ENCODE measurements around the gene CTBP2.

Gene CTBP2

GRCh38 chr10:125148528-125148927, 11.8 kb downstream of the CTBP2 start:
- Histone ChIP-seq H3K56ac (ENCODE audit: low read length) (peak overlapping the region; percentile 22), H3K18ac (ENCODE audit: low read length) (no peak overlapping the region), H2BK120ac (ENCODE audit: low read depth, low read length) (no peak overlapping the region), H3K79me2 (ENCODE audit: control insufficient read depth, insufficient read depth, low read length) (peaks cover 98% of the 10 kb centered on the region), H3K4me2 (ENCODE audit: low read length) (no peak overlapping the region), H3K9ac (ENCODE audit: low read length) (no peak overlapping the region), H3K23ac (ENCODE audit: low read length) (no peak overlapping the region), H2BK15ac (replicated peaks; ENCODE audit: low read depth) (no peak overlapping the region), H3K27me3 (ENCODE audit: insufficient read depth, low read length, poor library complexity) (no peaks in the 10 kb centered on the region), H3K4me1 (ENCODE audit: control insufficient read depth, low read depth, low read length) (peaks cover 45% of the 10 kb centered on the region), H4K5ac (ENCODE audit: low read length) (no peak overlapping the region), H2BK5ac (ENCODE audit: low read length) (no peak overlapping the region), H3K4ac (ENCODE audit: low read depth, low read length) (no peak overlapping the region), H2AK5ac (ENCODE audit: low read length) (no peak overlapping the region), H3K4me3 (ENCODE audit: low read length) (no peak overlapping the region), H3K79me1 (ENCODE audit: low read length) (peaks cover 16% of the 10 kb centered on the region), H3K27ac (ENCODE audit: low read depth, low read length) (no peak overlapping the region), H4K8ac (ENCODE audit: low read depth, low read length) (no peak overlapping the region), H3K36me3 (ENCODE audit: control insufficient read depth, insufficient read depth, low read length) (peaks cover 5% of the 10 kb centered on the region)
- WGBS (ENCODE audit: extremely low coverage, insufficient coverage, low lambda C conversion rate), result no CpG with 5 or more reads among the region's 4 CpGs
- DNase-seq, result no peak

GRCh38 chr10:125147971-125148439, 12.4 kb downstream of the CTBP2 start:
- no peak overlapping the region for H2BK120ac ChIP-seq (ENCODE audit: low read depth, low read length)
- no CpG with 5 or more reads among the region's 7 CpGs for WGBS (ENCODE audit: extremely low coverage, insufficient coverage, low lambda C conversion rate)
- no peak overlapping the region for H3K23ac ChIP-seq (ENCODE audit: low read length)
- DNase-seq, result no peak
- peaks cover 16% of the 10 kb centered on the region for H3K79me1 ChIP-seq (ENCODE audit: low read length)
- H3K4me2 ChIP-seq (ENCODE audit: low read length), result no peak overlapping the region
- H3K27ac ChIP-seq (ENCODE audit: low read depth, low read length), result no peak overlapping the region
- no peak overlapping the region for H3K4ac ChIP-seq (ENCODE audit: low read depth, low read length)
- H3K4me1 ChIP-seq (ENCODE audit: control insufficient read depth, low read depth, low read length), result peaks cover 41% of the 10 kb centered on the region
- H3K9ac ChIP-seq (ENCODE audit: low read length), result no peak overlapping the region
- no peak overlapping the region for H3K56ac ChIP-seq (ENCODE audit: low read length)
- no peaks in the 10 kb centered on the region for H3K27me3 ChIP-seq (ENCODE audit: insufficient read depth, low read length, poor library complexity)
- peaks cover 5% of the 10 kb centered on the region for H3K36me3 ChIP-seq (ENCODE audit: control insufficient read depth, insufficient read depth, low read length)
- no peak overlapping the region for H2AK5ac ChIP-seq (ENCODE audit: low read length)
- H4K8ac ChIP-seq (ENCODE audit: low read depth, low read length), result no peak overlapping the region
- no peak overlapping the region for H2BK5ac ChIP-seq (ENCODE audit: low read length)
- peaks cover 97% of the 10 kb centered on the region for H3K79me2 ChIP-seq (ENCODE audit: control insufficient read depth, insufficient read depth, low read length)
- H3K18ac ChIP-seq (ENCODE audit: low read length), result no peak overlapping the region
- H3K4me3 ChIP-seq (ENCODE audit: low read length), result no peak overlapping the region
- no peak overlapping the region for H2BK15ac ChIP-seq (replicated peaks; ENCODE audit: low read depth)
- H4K5ac ChIP-seq (ENCODE audit: low read length), result no peak overlapping the region

- H3K18ac ChIP-seq (ENCODE audit: low read length), result no peak overlapping the region
- H3K9ac ChIP-seq (ENCODE audit: low read length), result no peak overlapping the region
- H4K8ac ChIP-seq (ENCODE audit: low read depth, low read length), result no peak overlapping the region
- no peak overlapping the region for H3K23ac ChIP-seq (ENCODE audit: low read length)
- no peak overlapping the region for H2BK120ac ChIP-seq (ENCODE audit: low read depth, low read length)
- no peak overlapping the region for H3K56ac ChIP-seq (ENCODE audit: low read length)
- H2BK15ac ChIP-seq (replicated peaks; ENCODE audit: low read depth), result no peak overlapping the region
- peaks cover 5% of the 10 kb centered on the region for H3K36me3 ChIP-seq (ENCODE audit: control insufficient read depth, insufficient read depth, low read length)
- H2BK5ac ChIP-seq (ENCODE audit: low read length), result no peak overlapping the region
- no peaks in the 10 kb centered on the region for H3K27me3 ChIP-seq (ENCODE audit: insufficient read depth, low read length, poor library complexity)
- no peak overlapping the region for H3K4me3 ChIP-seq (ENCODE audit: low read length)
- peaks cover 16% of the 10 kb centered on the region for H3K79me1 ChIP-seq (ENCODE audit: low read length)
- no peak overlapping the region for H3K4ac ChIP-seq (ENCODE audit: low read depth, low read length)
- H3K4me1 ChIP-seq (ENCODE audit: control insufficient read depth, low read depth, low read length), result peaks cover 37% of the 10 kb centered on the region
- no peak overlapping the region for H3K4me2 ChIP-seq (ENCODE audit: low read length)
- WGBS (ENCODE audit: extremely low coverage, insufficient coverage, low lambda C conversion rate), result no CpG with 5 or more reads among the region's 13 CpGs
- no peak overlapping the region for H2AK5ac ChIP-seq (ENCODE audit: low read length)
- peaks cover 97% of the 10 kb centered on the region for H3K79me2 ChIP-seq (ENCODE audit: control insufficient read depth, insufficient read depth, low read length)
- no peak for DNase-seq
- no peak overlapping the region for H4K5ac ChIP-seq (ENCODE audit: low read length)
- no peak overlapping the region for H3K27ac ChIP-seq (ENCODE audit: low read depth, low read length)
These were observed 13.4 kb downstream of the CTBP2 start for GRCh38 chr10:125146791-125147579.

- DNase-seq, result no peak
- Histone ChIP-seq H3K27me3 (ENCODE audit: insufficient read depth, low read length, poor library complexity) (no peaks in the 10 kb centered on the region), H3K9ac (ENCODE audit: low read length) (no peak overlapping the region), H4K8ac (ENCODE audit: low read depth, low read length) (no peak overlapping the region), H3K4me1 (ENCODE audit: control insufficient read depth, low read depth, low read length) (peaks cover 29% of the 10 kb centered on the region), H2BK15ac (replicated peaks; ENCODE audit: low read depth) (no peak overlapping the region), H3K4ac (ENCODE audit: low read depth, low read length) (no peak overlapping the region), H3K4me2 (ENCODE audit: low read length) (no peak overlapping the region), H3K23ac (ENCODE audit: low read length) (no peak overlapping the region), H3K56ac (ENCODE audit: low read length) (no peak overlapping the region), H4K5ac (ENCODE audit: low read length) (no peak overlapping the region), H2BK5ac (ENCODE audit: low read length) (no peak overlapping the region), H3K4me3 (ENCODE audit: low read length) (no peak overlapping the region), H3K36me3 (ENCODE audit: control insufficient read depth, insufficient read depth, low read length) (peaks cover 1% of the 10 kb centered on the region), H3K79me1 (ENCODE audit: low read length) (peaks cover 15% of the 10 kb centered on the region), H3K18ac (ENCODE audit: low read length) (no peak overlapping the region), H2BK120ac (ENCODE audit: low read depth, low read length) (no peak overlapping the region), H3K79me2 (ENCODE audit: control insufficient read depth, insufficient read depth, low read length) (peaks cover 99% of the 10 kb centered on the region), H2AK5ac (ENCODE audit: low read length) (no peak overlapping the region), H3K27ac (ENCODE audit: low read depth, low read length) (no peak overlapping the region)
- no CpG with 5 or more reads among the region's 5 CpGs for WGBS (ENCODE audit: extremely low coverage, insufficient coverage, low lambda C conversion rate)
These were observed 14.7 kb downstream of the CTBP2 start for GRCh38 chr10:125145636-125146035.

GRCh38 chr10:125144693-125145623, 15.4 kb downstream of the CTBP2 start:
- WGBS (ENCODE audit: extremely low coverage, insufficient coverage, low lambda C conversion rate), result no CpG with 5 or more reads among the region's 13 CpGs
- H3K56ac ChIP-seq (ENCODE audit: low read length), result no peak overlapping the region
- peak; percentile 82 for DNase-seq

More at GRCh38 chr10:125144693-125145623, 15.4 kb downstream of the CTBP2 start:
- Histone ChIP-seq H3K79me1 (ENCODE audit: low read length) (peaks cover 15% of the 10 kb centered on the region), H3K4me3 (ENCODE audit: low read length) (no peak overlapping the region), H3K4ac (ENCODE audit: low read depth, low read length) (no peak overlapping the region), H3K79me2 (ENCODE audit: control insufficient read depth, insufficient read depth, low read length) (peaks cover 99% of the 10 kb centered on the region), H2BK5ac (ENCODE audit: low read length) (no peak overlapping the region), H2BK120ac (ENCODE audit: low read depth, low read length) (no peak overlapping the region), H3K4me2 (ENCODE audit: low read length) (no peak overlapping the region), H2BK15ac (replicated peaks; ENCODE audit: low read depth) (no peak overlapping the region), H3K4me1 (ENCODE audit: control insufficient read depth, low read depth, low read length) (peaks cover 25% of the 10 kb centered on the region), H3K18ac (ENCODE audit: low read length) (no peak overlapping the region), H3K27me3 (ENCODE audit: insufficient read depth, low read length, poor library complexity) (no peaks in the 10 kb centered on the region), H3K9ac (ENCODE audit: low read length) (no peak overlapping the region), H3K36me3 (ENCODE audit: control insufficient read depth, insufficient read depth, low read length) (peaks cover 1% of the 10 kb centered on the region), H3K27ac (ENCODE audit: low read depth, low read length) (no peak overlapping the region), H3K23ac (ENCODE audit: low read length) (no peak overlapping the region), H4K8ac (ENCODE audit: low read depth, low read length) (no peak overlapping the region), H2AK5ac (ENCODE audit: low read length) (no peak overlapping the region), H4K5ac (ENCODE audit: low read length) (no peak overlapping the region)
